ENCODE measurements around the gene FMNL3.

- TF ChIP-seq REST (IDR thresholded peaks at IDR 0.05; ENCODE audit: borderline replicate concordance in 1 of 2, low read depth in 1 of 2, low read length in 2 of 2) (no peak), ZKSCAN8 (CRISPR knock-in tag; IDR thresholded peaks at IDR 0.05; ENCODE audit: borderline replicate concordance) (no peak), MATR3 (CRISPR knock-in tag; IDR thresholded peaks at IDR 0.05) (no peak)
Measured at GRCh38 chr12:49616533-49617219, 90.5 kb downstream of the FMNL3 start.
